ENCODE results near the gene GDF11. TPM values are rescaled to one million over a fixed set of nuclear protein-coding genes. Genes with fewer than 3 reads are reported as not detected.

GDF11 gene
- total and polyA plus RNA-seq, 4 experiments from 2014 or later, result 0.25 to 15.8 (median 8.4) TPM

DNA sequence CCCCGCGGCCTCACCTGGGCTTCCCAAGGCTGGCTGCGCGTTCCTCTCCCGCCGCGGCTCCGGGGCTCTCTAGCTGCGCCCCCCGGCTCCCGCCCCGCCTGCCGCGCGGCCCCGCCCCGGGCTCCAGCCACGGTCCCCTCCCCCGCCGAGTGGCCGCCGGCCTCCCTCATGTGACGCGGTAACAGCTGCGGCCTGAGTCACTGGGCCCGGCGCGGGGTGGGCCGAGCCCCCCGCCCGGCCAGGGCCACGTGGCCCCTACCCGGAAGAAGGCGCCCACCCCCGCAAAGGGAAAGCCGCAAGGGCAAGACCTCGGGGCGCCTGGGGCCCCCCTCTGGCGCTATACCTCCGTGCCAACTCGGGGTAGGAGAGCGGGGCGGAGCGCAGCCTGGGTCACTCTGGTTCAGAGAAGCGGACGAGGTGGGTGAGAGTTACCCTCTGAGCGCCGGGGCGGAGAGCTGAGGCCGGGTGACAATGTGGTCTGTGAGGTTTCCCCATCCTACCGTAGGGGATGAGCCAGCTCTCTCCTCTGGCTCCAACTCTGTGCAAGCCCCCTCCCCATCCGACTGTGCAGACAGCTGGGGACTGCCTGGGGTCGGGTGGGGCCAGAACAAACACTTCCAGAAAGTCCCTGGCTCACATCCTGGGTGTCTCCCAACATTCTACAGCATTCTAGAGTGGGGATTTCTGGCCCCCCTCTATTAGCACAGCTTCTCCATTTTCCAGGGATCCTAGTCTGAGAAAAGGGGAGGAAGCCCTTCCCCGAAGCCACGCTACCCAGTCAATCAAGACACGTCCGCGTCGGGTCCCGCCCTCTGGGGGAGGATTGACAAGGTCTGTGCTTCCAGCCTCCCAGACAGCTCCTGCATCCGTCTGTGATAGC, 13.7 kb upstream of the GDF11 start, which contains the start of gene CD63:
Gene CD63 (minus strand): TSS at position 71 of the 880 bp plus-strand sequence. CDS start 668 bp downstream, outside the sequence.
- H3K4me1 ChIP-seq (ENCODE audit: insufficient read depth, low read length), result peaks cover 28% of the 10 kb centered on the region

DNA sequence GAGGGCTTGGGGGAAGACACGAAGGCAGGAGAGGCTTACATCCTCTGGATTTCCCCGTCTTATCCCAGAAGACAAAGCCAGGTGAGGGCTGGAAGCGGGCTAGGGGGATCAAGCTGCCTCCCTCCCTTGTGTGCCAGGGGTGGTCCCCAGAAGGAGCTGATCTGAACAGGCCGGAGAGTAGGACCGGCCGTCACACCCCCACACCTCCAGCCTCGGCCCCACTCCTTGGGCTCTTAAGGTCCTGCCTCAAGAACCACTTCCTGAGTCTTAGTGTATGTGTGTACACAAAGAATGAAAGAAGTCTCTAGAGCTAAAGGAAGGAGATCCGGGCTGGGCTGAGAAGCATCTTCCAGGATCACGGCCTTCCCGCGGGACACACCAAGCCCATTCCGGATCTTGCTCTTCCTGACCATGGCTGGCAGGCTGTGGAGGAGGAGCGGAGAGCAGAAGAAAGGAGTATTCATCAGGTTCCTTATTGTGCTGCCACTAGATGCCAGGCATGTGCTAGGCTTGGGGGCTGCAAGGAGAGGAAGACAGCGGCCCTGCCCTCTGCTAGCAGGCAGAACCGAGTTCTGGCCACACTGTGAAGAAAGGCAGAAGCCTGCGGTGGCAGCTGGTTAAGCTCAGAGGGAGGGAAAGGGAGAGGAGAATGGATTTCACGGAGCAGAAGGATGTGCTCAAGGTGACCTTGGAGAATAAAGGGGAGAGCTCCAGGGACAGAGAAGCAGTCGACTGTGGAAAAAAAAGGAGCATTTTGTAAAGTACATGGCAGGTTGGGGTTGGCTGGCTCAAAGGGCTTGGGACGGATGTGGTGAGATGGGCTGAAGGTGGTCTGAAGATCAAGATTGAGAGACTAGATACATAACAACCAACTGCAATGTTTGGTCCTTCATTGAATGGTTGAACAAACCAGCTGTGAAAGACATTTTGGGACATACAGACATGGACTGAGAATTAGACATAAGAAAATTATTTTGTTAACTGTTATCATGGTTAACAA, 12.8 kb upstream of the GDF11 start:
- POLR2A ChIA-PET (ENCODE audit: partially characterized antibody), result interaction anchor here (0.7 to 3.5 kb wide), 25 partner anchors 8 to 603 kb away, joined by 3 to 42 read pairs (median 5); partner anchors contain the start of genes ANKRD52, BLOC1S1, DNAJC14 and ESYT1

More for the DNA sequence above, 13.7 kb upstream of the GDF11 start, which contains the start of gene CD63:
- POLR2A ChIA-PET (ENCODE audit: partially characterized antibody), result interaction anchor here (0.7 to 3.5 kb wide), 25 partner anchors 9 to 604 kb away, joined by 3 to 42 read pairs (median 5); partner anchors contain the start of genes ANKRD52, BLOC1S1, DNAJC14 and GDF11
- H3K9me3 Mint-ChIP-seq, result peaks cover 0 to 1% (median 0%) of the 10 kb centered on the region in 8 donors
- Histone ChIP-seq H3K36me3 (ENCODE audit: insufficient read depth, low read length) (no peaks in the 10 kb centered on the region), H3K9me3 (ENCODE audit: control insufficient read depth in 1 of 2, low read length in 2 of 2) (no peaks in the 10 kb centered on the region), H3K27ac (ENCODE audit: low read depth, low read length) (peak within 1 kb of the TSS; percentile 60), H3K27me3 (ENCODE audit: insufficient read depth, low read length) (no peaks in the 10 kb centered on the region), H3K4me3 (ENCODE audit: low read length in 2 of 2) (peak within 1 kb of the TSS; percentile 79 to 86)
- CTCF ChIA-PET (ENCODE audit: partially characterized antibody), result interaction anchor here (0.8 to 4.7 kb wide), 8 partner anchors 8 to 266 kb away, joined by 3 to 57 read pairs (median 4); partner anchors contain the start of gene BLOC1S1
- H3K27me3 Mint-ChIP-seq, result no peaks in the 10 kb centered on the region
- peak within 1 kb of the TSS; percentile 75 to 97 (median 95) for H3K27ac Mint-ChIP-seq
- peaks cover 33 to 52% (median 42%) of the 10 kb centered on the region in 4 donors for H3K4me1 Mint-ChIP-seq
- H3K36me3 Mint-ChIP-seq, result peaks cover 4 to 18% of the 10 kb centered on the region in 2 donors
- intact Hi-C loops (cut with micrococcal nuclease), result no loop called here
- DNase-seq, result peak; percentile 34 to 71 (median 35)
- H3K4me3 Mint-ChIP-seq, result peak within 1 kb of the TSS; percentile 91 to 94 (median 91)

DNA sequence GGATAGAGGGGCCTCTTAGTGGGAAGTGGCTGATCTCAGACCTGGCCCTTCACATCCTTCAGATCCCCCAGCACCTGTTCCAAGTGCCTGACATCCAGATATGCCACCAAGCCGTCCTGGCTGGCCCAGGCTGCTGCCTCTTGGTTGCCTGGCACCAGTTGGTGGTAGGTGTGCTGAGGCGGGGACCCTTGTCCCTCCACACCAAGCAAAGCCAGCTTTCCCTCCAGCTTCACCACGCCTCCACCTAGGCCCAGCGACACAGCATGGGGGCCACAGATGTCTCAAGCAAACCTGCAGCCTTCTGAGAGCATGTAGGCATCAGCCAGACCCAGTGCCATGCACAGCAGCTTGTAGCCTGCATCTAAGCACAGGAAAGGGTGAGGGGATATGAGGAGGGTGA, 10.6 kb upstream of the GDF11 start:
- Mint-ChIP-seq H3K27ac (peak overlapping the region in 4 of 7 donors; percentile 8 to 46 (median 18)), H3K9me3 (peaks cover 0 to 1% (median 0%) of the 10 kb centered on the region in 8 donors), H3K4me3 (peak overlapping the region in 1 of 8 donors; percentile 21), H3K27me3 (no peaks in the 10 kb centered on the region), H3K4me1 (peaks cover 18 to 37% (median 26%) of the 10 kb centered on the region in 4 donors), H3K36me3 (peaks cover 0 to 7% of the 10 kb centered on the region in 2 donors)
- Histone ChIP-seq H3K4me3 (ENCODE audit: low read length in 2 of 2) (no peak overlapping the region), H3K36me3 (ENCODE audit: insufficient read depth, low read length) (no peaks in the 10 kb centered on the region), H3K4me1 (ENCODE audit: insufficient read depth, low read length) (peaks cover 26% of the 10 kb centered on the region), H3K27ac (ENCODE audit: low read depth, low read length) (no peak overlapping the region), H3K27me3 (ENCODE audit: insufficient read depth, low read length) (no peaks in the 10 kb centered on the region), H3K9me3 (ENCODE audit: control insufficient read depth in 1 of 2, low read length in 2 of 2) (no peaks in the 10 kb centered on the region)
- intact Hi-C loops (cut with micrococcal nuclease), result loop anchor here (10.0 kb wide), 1 partner anchor 733 kb away; the partner anchor contains the start of gene SPRYD4
- ChIA-PET POLR2A (ENCODE audit: partially characterized antibody) (interaction anchor here (0.7 kb wide), 1 partner anchor 17 kb away, joined by 3 read pairs; no protein-coding TSS in a partner anchor), CTCF (ENCODE audit: partially characterized antibody) (no interaction called here)
- no peak for DNase-seq

More for the DNA sequence above, 12.8 kb upstream of the GDF11 start:
- H3K27ac ChIP-seq (ENCODE audit: low read depth, low read length), result peak overlapping the region; percentile 60
- no peaks in the 10 kb centered on the region for H3K27me3 ChIP-seq (ENCODE audit: insufficient read depth, low read length)
- H3K9me3 ChIP-seq (ENCODE audit: control insufficient read depth in 1 of 2, low read length in 2 of 2), result no peaks in the 10 kb centered on the region
- Mint-ChIP-seq H3K36me3 (peaks cover 4 to 15% of the 10 kb centered on the region in 2 donors), H3K9me3 (peaks cover 0 to 1% (median 0%) of the 10 kb centered on the region in 8 donors), H3K27me3 (no peaks in the 10 kb centered on the region), H3K27ac (peak overlapping the region; percentile 75 to 97 (median 95)), H3K4me3 (peak overlapping the region; percentile 91 to 94 (median 91)), H3K4me1 (peaks cover 27 to 44% (median 36%) of the 10 kb centered on the region in 4 donors)
- no peaks in the 10 kb centered on the region for H3K36me3 ChIP-seq (ENCODE audit: insufficient read depth, low read length)
- peak in 3 of 5 donors; percentile 20 to 39 (median 31) for DNase-seq
- peaks cover 28% of the 10 kb centered on the region for H3K4me1 ChIP-seq (ENCODE audit: insufficient read depth, low read length)
- intact Hi-C loops (cut with micrococcal nuclease), result loop anchor here (1.0 to 10.0 kb wide), 3 partner anchors 8 to 735 kb away; partner anchors contain the start of genes BLOC1S1 and SPRYD4
- CTCF ChIA-PET (ENCODE audit: partially characterized antibody), result interaction anchor here (0.8 to 4.7 kb wide), 9 partner anchors 9 to 734 kb away, joined by 3 to 57 read pairs (median 4); partner anchors contain the start of gene BLOC1S1
- H3K4me3 ChIP-seq (ENCODE audit: low read length in 2 of 2), result peak overlapping the region; percentile 79 to 86

DNA sequence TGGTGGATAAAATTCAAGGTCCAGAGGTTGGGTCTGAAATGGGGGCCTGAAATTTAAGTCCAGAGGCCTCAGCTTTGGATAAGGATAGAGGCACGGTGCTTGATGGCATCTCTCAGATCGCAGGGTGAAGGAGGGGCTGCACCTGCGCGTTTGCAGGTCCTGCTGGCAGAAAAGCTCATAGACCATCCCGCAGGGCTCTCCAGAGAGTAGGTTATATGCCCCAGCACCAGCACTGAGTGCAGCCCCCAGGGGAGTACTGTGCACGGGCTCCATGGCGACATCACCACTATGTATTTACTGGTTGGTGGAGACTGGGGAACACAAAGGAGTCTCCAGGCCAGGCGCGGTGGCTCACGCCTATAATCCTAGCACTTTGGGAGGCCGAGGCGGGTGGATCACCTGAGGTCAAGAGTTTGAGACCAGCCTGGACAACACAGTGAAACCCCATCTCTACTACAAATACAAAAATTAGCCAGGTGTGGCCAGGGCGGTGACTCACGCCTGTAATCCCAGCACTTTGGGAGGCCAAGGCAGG, 9.8 kb upstream of the GDF11 start:
- no peak overlapping the region for H3K27ac Mint-ChIP-seq
- no peaks in the 10 kb centered on the region for H3K27me3 ChIP-seq (ENCODE audit: insufficient read depth, low read length)
- no peak for DNase-seq
- H3K36me3 ChIP-seq (ENCODE audit: insufficient read depth, low read length), result no peaks in the 10 kb centered on the region
- H3K36me3 Mint-ChIP-seq, result peaks cover 0 to 5% of the 10 kb centered on the region in 2 donors
- H3K4me1 ChIP-seq (ENCODE audit: insufficient read depth, low read length), result peaks cover 27% of the 10 kb centered on the region
- ChIA-PET CTCF (ENCODE audit: partially characterized antibody) (no interaction called here), POLR2A (ENCODE audit: partially characterized antibody) (interaction anchor here (1.3 kb wide), 1 partner anchor 8 kb away, joined by 3 read pairs; no protein-coding TSS in a partner anchor)
- peaks cover 21 to 40% (median 27%) of the 10 kb centered on the region in 4 donors for H3K4me1 Mint-ChIP-seq
- no peak overlapping the region for H3K4me3 Mint-ChIP-seq
- H3K27ac ChIP-seq (ENCODE audit: low read depth, low read length), result no peak overlapping the region
- H3K4me3 ChIP-seq (ENCODE audit: low read length in 2 of 2), result no peak overlapping the region
- H3K9me3 ChIP-seq (ENCODE audit: control insufficient read depth in 1 of 2, low read length in 2 of 2), result no peaks in the 10 kb centered on the region
- H3K9me3 Mint-ChIP-seq, result peaks cover 0 to 1% (median 0%) of the 10 kb centered on the region in 8 donors
- no peaks in the 10 kb centered on the region for H3K27me3 Mint-ChIP-seq
- intact Hi-C loops (cut with micrococcal nuclease), result loop anchor here (10.0 kb wide), 1 partner anchor 732 kb away; the partner anchor contains the start of gene SPRYD4

DNA sequence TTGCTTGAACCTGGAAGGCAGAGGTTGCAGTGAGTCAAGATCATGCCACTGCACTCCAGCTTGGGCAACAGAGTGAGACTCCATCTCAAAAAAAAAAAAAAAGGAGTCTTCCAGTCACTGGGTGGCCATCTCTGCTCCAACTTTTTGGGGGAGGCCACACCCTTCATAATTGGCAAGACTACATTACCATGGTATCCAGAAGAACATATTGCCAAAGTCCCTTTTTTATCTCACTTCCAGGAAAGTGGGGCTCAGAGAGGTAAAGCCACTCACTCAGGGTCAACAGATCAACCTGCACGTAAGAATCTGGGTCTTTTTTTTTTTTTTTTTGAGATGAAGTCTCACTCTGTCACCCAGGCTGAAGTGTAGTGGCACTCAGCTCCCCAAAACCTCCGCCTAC, 9.1 kb upstream of the GDF11 start:
- Mint-ChIP-seq H3K36me3 (peaks cover 0 to 5% of the 10 kb centered on the region in 2 donors), H3K4me3 (no peak overlapping the region), H3K27ac (no peak overlapping the region), H3K9me3 (peaks cover 0 to 1% (median 0%) of the 10 kb centered on the region in 8 donors), H3K4me1 (peaks cover 25 to 44% (median 32%) of the 10 kb centered on the region in 4 donors), H3K27me3 (no peaks in the 10 kb centered on the region)
- intact Hi-C loops (cut with micrococcal nuclease), result loop anchor here (10.0 kb wide), 1 partner anchor 731 kb away; the partner anchor contains the start of gene SPRYD4
- Histone ChIP-seq H3K4me1 (ENCODE audit: insufficient read depth, low read length) (peaks cover 29% of the 10 kb centered on the region), H3K4me3 (ENCODE audit: low read length in 2 of 2) (no peak overlapping the region), H3K36me3 (ENCODE audit: insufficient read depth, low read length) (no peaks in the 10 kb centered on the region), H3K27me3 (ENCODE audit: insufficient read depth, low read length) (no peaks in the 10 kb centered on the region), H3K9me3 (ENCODE audit: control insufficient read depth in 1 of 2, low read length in 2 of 2) (no peaks in the 10 kb centered on the region), H3K27ac (ENCODE audit: low read depth, low read length) (no peak overlapping the region)
- DNase-seq, result no peak
- POLR2A ChIA-PET (ENCODE audit: partially characterized antibody), result interaction anchor here (1.3 kb wide), 1 partner anchor 9 kb away, joined by 3 read pairs; no protein-coding TSS in a partner anchor
- CTCF ChIA-PET (ENCODE audit: partially characterized antibody), result no interaction called here

GRCh38 chr12:55734595-55734994, 8.3 kb upstream of the GDF11 start:
- peak overlapping the region in 1 of 7 donors; percentile 17 for H3K27ac Mint-ChIP-seq
- H3K27ac ChIP-seq (ENCODE audit: low read depth, low read length), result no peak overlapping the region
- ChIA-PET CTCF (ENCODE audit: partially characterized antibody) (interaction anchor here (0.8 to 1.3 kb wide), 3 partner anchors 10 to 83 kb away, joined by 3 to 4 read pairs (median 3); partner anchors contain the start of genes ORMDL2 and SARNP), POLR2A (ENCODE audit: partially characterized antibody) (no interaction called here)
- intact Hi-C loops (cut with micrococcal nuclease), result loop anchor here (10.0 kb wide), 1 partner anchor 730 kb away; the partner anchor contains the start of gene SPRYD4
- H3K9me3 Mint-ChIP-seq, result no peaks in the 10 kb centered on the region
- H3K27me3 Mint-ChIP-seq, result no peaks in the 10 kb centered on the region
- no peak overlapping the region for H3K4me3 Mint-ChIP-seq
- H3K4me1 ChIP-seq (ENCODE audit: insufficient read depth, low read length), result peaks cover 26% of the 10 kb centered on the region
- H3K4me1 Mint-ChIP-seq, result peaks cover 25 to 39% (median 31%) of the 10 kb centered on the region in 4 donors
- no peak overlapping the region for H3K4me3 ChIP-seq (ENCODE audit: low read length in 2 of 2)
- DNase-seq, result no peak
- no peaks in the 10 kb centered on the region for H3K36me3 ChIP-seq (ENCODE audit: insufficient read depth, low read length)
- peaks cover 0 to 3% of the 10 kb centered on the region in 2 donors for H3K36me3 Mint-ChIP-seq
- no peaks in the 10 kb centered on the region for H3K27me3 ChIP-seq (ENCODE audit: insufficient read depth, low read length)
- H3K9me3 ChIP-seq (ENCODE audit: control insufficient read depth in 1 of 2, low read length in 2 of 2), result no peaks in the 10 kb centered on the region
